ENCODE results near the gene YPEL3. TPM values are rescaled to one million over a fixed set of nuclear protein-coding genes. Genes with fewer than 3 reads are reported as not detected.

YPEL3 gene
- total RNA-seq, 1 experiment from 2014 or later: 4.8 TPM

- DNase-seq (ENCODE audit: low read depth in 1 of 2, low spot score in 2 of 2): no peak
- H3K4me3 ChIP-seq: no peak overlapping the region
- no peaks in the 10 kb centered on the region for H3K9me3 ChIP-seq (replicated peaks)
- H3K36me3 ChIP-seq: peaks cover 8% of the 10 kb centered on the region; the same call in 1 of the 2 replicates
- H3K4me1 ChIP-seq (replicated peaks): peaks cover 17% of the 10 kb centered on the region
- H3K27me3 ChIP-seq (replicated peaks): no peaks in the 10 kb centered on the region
- no peak overlapping the region for H3K27ac ChIP-seq
These were observed 5.2 kb downstream of the YPEL3 start for GRCh38 chr16:30090610-30091331.

- Histone ChIP-seq H3K4me3 (no peak overlapping the region), H3K9me3 (replicated peaks) (no peaks in the 10 kb centered on the region), H3K36me3 (peaks cover 21% of the 10 kb centered on the region), H3K27me3 (replicated peaks) (no peaks in the 10 kb centered on the region), H3K27ac (no peak overlapping the region), H3K4me1 (replicated peaks) (peaks cover 14% of the 10 kb centered on the region)
- no peak for DNase-seq (ENCODE audit: low read depth in 1 of 2, low spot score in 2 of 2)
These were observed 7.0 kb downstream of the YPEL3 start for GRCh38 chr16:30088832-30089624.

- H3K4me1 ChIP-seq (replicated peaks): peaks cover 14% of the 10 kb centered on the region
- H3K9me3 ChIP-seq (replicated peaks): no peaks in the 10 kb centered on the region
- H3K36me3 ChIP-seq: peaks cover 28% of the 10 kb centered on the region
- no peak overlapping the region for H3K4me3 ChIP-seq
- H3K27ac ChIP-seq: no peak overlapping the region
- H3K27me3 ChIP-seq (replicated peaks): no peaks in the 10 kb centered on the region
- DNase-seq (ENCODE audit: low read depth in 1 of 2, low spot score in 2 of 2): no peak
These were observed 7.7 kb downstream of the YPEL3 start for GRCh38 chr16:30088237-30088831.

GRCh38 chr16:30087181-30087898 lies 8.7 kb downstream of the YPEL3 start:
- Histone ChIP-seq H3K4me3 (no peak overlapping the region), H3K9me3 (replicated peaks) (no peaks in the 10 kb centered on the region), H3K27me3 (replicated peaks) (no peaks in the 10 kb centered on the region), H3K36me3 (peaks cover 38% of the 10 kb centered on the region), H3K4me1 (replicated peaks) (peaks cover 8% of the 10 kb centered on the region), H3K27ac (no peak overlapping the region)
- DNase-seq (ENCODE audit: low read depth in 1 of 2, low spot score in 2 of 2): no peak

GRCh38 chr16:30086291-30087140 lies 9.5 kb downstream of the YPEL3 start:
- Histone ChIP-seq H3K9me3 (replicated peaks) (no peaks in the 10 kb centered on the region), H3K27ac (no peak overlapping the region), H3K4me3 (no peak overlapping the region), H3K4me1 (replicated peaks) (peaks cover 2% of the 10 kb centered on the region), H3K27me3 (replicated peaks) (no peaks in the 10 kb centered on the region), H3K36me3 (peaks cover 45% of the 10 kb centered on the region)
- no peak for DNase-seq (ENCODE audit: low read depth in 1 of 2, low spot score in 2 of 2)

GRCh38 chr16:30085820-30086219 lies 10.2 kb downstream of the YPEL3 start:
- Histone ChIP-seq H3K36me3 (peaks cover 52% of the 10 kb centered on the region), H3K4me3 (no peak overlapping the region), H3K9me3 (replicated peaks) (no peaks in the 10 kb centered on the region), H3K27me3 (replicated peaks) (no peaks in the 10 kb centered on the region), H3K4me1 (replicated peaks) (no peaks in the 10 kb centered on the region; the same call in 1 of the 2 replicates), H3K27ac (no peak overlapping the region)
- DNase-seq (ENCODE audit: low read depth in 1 of 2, low spot score in 2 of 2): no peak

- Histone ChIP-seq H3K4me1 (replicated peaks) (no peaks in the 10 kb centered on the region; the same call in 1 of the 2 replicates), H3K27ac (no peak overlapping the region), H3K4me3 (no peak overlapping the region), H3K9me3 (replicated peaks) (no peaks in the 10 kb centered on the region), H3K36me3 (peaks cover 58% of the 10 kb centered on the region), H3K27me3 (replicated peaks) (no peaks in the 10 kb centered on the region)
- DNase-seq (ENCODE audit: low read depth in 1 of 2, low spot score in 2 of 2): no peak
These were observed 10.8 kb downstream of the YPEL3 start for GRCh38 chr16:30085247-30085646.

- Histone ChIP-seq H3K27me3 (replicated peaks) (no peaks in the 10 kb centered on the region), H3K9me3 (replicated peaks) (no peaks in the 10 kb centered on the region)
These were observed 11.2 kb downstream of the YPEL3 start for GRCh38 chr16:30084816-30085159.

GRCh38 chr16:30084096-30084815 lies 11.8 kb downstream of the YPEL3 start:
- no peaks in the 10 kb centered on the region for H3K27me3 ChIP-seq (replicated peaks)
- H3K27ac ChIP-seq: no peak overlapping the region
- no peak for DNase-seq (ENCODE audit: low read depth in 1 of 2, low spot score in 2 of 2)
- no peak overlapping the region for H3K4me3 ChIP-seq
- no peaks in the 10 kb centered on the region for H3K4me1 ChIP-seq (replicated peaks)
- H3K36me3 ChIP-seq: peaks cover 68% of the 10 kb centered on the region
- no peaks in the 10 kb centered on the region for H3K9me3 ChIP-seq (replicated peaks)

More at GRCh38 chr16:30084816-30085159, 11.2 kb downstream of the YPEL3 start:
- Histone ChIP-seq H3K4me1 (replicated peaks) (no peaks in the 10 kb centered on the region), H3K4me3 (no peak overlapping the region), H3K36me3 (peaks cover 63% of the 10 kb centered on the region), H3K27ac (no peak overlapping the region)
- DNase-seq (ENCODE audit: low read depth in 1 of 2, low spot score in 2 of 2): no peak

- no peak overlapping the region for H3K27ac ChIP-seq
- H3K9me3 ChIP-seq (replicated peaks): no peaks in the 10 kb centered on the region
- H3K36me3 ChIP-seq: peaks cover 74% of the 10 kb centered on the region
These were observed 12.6 kb downstream of the YPEL3 start for GRCh38 chr16:30083216-30084055.

GRCh38 chr16:30082545-30083090 lies 13.4 kb downstream of the YPEL3 start:
- H3K27ac ChIP-seq: no peak overlapping the region
- H3K4me3 ChIP-seq: no peak overlapping the region
- H3K9me3 ChIP-seq (replicated peaks): no peaks in the 10 kb centered on the region
- H3K4me1 ChIP-seq (replicated peaks): peaks cover 1% of the 10 kb centered on the region
- no peaks in the 10 kb centered on the region for H3K27me3 ChIP-seq (replicated peaks)
- no peak for DNase-seq (ENCODE audit: low read depth in 1 of 2, low spot score in 2 of 2)
- peaks cover 83% of the 10 kb centered on the region for H3K36me3 ChIP-seq

More at GRCh38 chr16:30083216-30084055, 12.6 kb downstream of the YPEL3 start:
- H3K27me3 ChIP-seq (replicated peaks): no peaks in the 10 kb centered on the region
- no peak overlapping the region for H3K4me3 ChIP-seq
- H3K4me1 ChIP-seq (replicated peaks): no peaks in the 10 kb centered on the region
- no peak for DNase-seq (ENCODE audit: low read depth in 1 of 2, low spot score in 2 of 2)

All from SJSA1 (cell line).